GM21619 (cell line): ENCODE results near the gene PCDHB11.
"Not testable (repeated sequence)": the region's sequence is repeated elsewhere in the genome, so short reads cannot be mapped to it uniquely, and the experiment has no call there.

ENCODE experiments used
- ATAC-seq: cut with Tn5 transposase; IDR thresholded peaks from one replicate; pipeline ENCODE4 v1.9.1; 2021; ENCODE audit not compliant: unreplicated experiment

PCDHB11 gene

DNA sequence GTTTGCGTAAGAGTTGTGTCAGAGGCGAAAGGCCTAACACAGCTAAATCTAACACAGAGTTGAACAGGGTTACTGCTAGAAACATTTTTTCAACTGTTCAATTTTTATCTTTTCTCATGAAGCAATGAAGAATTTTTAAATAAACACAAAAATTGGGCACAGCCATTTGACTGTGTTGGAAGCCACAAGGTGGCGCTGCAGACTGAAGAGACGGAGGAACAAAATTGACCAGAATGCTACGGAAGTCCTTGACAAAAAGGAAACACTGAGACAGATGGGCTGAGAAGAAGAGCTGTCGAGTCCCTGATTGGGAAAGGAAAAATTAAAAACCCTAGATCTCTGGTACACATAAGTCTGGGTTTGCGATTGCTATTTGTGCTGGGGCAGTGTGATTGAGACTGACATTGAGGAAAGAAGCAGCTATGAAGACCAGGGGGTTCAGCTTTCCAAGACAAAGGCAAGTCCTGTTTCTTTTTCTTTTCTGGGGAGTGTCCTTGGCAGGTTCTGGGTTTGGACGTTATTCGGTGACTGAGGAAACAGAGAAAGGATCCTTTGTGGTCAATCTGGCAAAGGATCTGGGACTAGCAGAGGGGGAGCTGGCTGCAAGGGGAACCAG lies 12.4 kb upstream of the PCDHB11 start, which contains the start of gene PCDHB9:
TSS of gene PCDHB9 (plus strand) at position 265 of the 616 bp plus-strand sequence. CDS start at position 423, 158 bp downstream.
- ATAC-seq: no peak

DNA sequence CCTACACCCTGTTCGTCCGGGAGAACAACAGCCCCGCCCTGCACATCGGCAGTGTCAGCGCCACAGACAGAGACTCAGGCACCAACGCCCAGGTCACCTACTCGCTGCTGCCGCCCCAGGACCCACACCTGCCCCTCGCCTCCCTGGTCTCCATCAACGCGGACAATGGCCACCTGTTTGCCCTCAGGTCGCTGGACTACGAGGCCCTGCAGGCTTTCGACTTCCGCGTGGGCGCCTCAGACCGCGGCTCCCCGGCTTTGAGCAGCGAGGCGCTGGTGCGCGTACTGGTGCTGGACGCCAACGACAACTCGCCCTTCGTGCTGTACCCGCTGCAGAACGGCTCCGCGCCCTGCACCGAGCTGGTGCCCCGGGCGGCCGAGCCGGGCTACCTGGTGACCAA lies 10.7 kb upstream of the PCDHB11 start:
- not testable (repeated sequence) for ATAC-seq

GRCh38 chr5:141189131-141189530 lies 10.3 kb upstream of the PCDHB11 start:
- not testable (repeated sequence) for ATAC-seq

DNA sequence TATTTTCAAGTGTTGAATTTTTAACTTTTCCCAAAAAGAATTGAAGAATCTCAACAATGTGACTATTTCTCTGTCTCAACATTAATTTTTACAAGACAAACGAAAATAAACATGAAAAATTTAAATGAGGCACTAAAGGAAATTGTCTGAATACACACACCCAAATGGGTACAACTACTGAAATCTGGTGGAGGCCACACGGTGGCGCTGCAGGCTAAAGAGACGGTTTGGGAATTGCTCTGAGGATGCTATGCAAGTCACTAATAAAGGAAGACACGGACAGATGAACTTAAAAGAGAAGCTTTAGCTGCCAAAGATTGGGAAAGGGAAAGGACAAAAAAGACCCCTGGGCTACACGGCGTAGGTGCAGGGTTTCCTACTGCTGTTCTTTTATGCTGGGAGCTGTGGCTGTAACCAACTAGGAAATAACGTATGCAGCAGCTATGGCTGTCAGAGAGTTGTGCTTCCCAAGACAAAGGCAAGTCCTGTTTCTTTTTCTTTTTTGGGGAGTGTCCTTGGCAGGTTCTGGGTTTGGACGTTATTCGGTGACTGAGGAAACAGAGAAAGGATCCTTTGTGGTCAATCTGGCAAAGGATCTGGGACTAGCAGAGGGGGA lies 7.2 kb upstream of the PCDHB11 start, which contains the start of gene PCDHB10:
TSS of gene PCDHB10 (plus strand) at position 244 of the 616 bp plus-strand sequence. CDS start at position 444, 200 bp downstream.
- ATAC-seq: no peak

GRCh38 chr5:141194332-141194731 lies 5.1 kb upstream of the PCDHB11 start:
- not testable (repeated sequence) for ATAC-seq

DNA sequence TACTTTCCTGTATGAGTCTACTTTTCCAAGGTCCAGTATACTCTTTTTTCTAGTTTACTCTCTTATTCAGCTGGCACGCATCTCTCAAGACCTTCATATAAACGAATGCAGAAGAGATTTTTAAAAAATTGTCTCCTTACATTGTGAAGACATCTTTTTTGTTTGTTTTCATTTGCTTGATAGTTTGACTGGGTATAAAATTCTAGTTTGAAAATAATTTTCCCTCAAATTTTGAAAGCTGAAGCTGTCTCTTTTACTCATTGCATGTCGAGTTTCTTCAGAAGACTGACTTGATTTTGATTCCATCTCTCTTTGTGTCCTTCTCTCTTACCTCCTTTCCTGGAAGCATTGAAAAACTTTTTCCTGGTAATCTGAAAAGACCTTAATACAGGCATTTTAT lies 3.1 kb upstream of the PCDHB11 start:
- ATAC-seq: no peak

DNA sequence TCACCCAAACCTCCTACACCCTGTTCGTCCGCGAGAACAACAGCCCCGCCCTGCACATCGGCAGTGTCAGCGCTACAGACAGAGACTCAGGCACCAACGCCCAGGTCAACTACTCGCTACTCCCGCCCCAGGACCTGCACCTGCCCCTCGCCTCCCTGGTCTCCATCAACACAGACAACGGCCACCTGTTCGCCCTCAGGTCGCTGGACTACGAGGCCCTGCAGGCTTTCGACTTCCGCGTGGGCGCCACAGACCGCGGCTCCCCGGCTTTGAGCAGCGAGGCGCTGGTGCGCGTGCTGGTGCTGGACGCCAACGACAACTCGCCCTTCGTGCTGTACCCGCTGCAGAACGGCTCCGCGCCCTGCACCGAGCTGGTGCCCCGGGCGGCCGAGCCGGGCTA lies 1.7 kb downstream of the PCDHB11 start:
- not testable (repeated sequence) for ATAC-seq

DNA sequence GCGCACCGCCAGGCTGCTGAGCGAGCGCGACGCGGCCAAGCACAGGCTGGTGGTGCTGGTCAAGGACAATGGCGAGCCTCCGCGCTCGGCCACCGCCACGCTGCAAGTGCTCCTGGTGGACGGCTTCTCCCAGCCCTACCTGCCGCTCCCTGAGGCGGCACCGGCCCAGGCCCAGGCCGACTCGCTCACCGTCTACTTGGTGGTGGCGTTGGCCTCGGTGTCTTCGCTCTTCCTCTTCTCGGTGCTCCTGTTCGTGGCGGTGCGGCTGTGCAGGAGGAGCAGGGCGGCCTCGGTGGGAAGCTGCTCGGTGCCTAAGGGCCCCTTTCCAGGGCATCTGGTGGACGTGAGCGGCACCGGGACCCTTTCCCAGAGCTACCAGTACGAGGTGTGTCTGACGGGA lies 2.2 kb downstream of the PCDHB11 start:
- ATAC-seq: not testable (repeated sequence)

DNA sequence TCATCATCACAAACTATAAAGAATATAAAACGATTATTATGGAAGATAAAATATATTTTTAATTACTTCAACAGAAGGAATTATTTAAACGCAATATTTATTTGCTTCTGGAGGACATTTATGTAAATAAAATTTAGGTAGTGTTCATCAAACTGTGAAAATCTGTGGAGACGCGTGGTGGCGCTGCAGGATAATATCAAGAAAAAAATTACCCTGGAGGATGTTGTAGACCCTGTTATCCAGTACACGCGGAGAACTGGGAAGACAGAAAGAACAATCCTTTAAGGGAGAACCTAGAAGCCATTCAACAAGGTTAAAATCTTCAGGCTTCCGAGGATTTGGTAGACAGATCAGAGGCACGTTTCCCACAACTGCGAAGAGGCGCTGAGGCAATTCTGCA lies 9.1 kb downstream of the PCDHB11 start, which contains the start of gene PCDHB12:
TSS of gene PCDHB12 (plus strand) at position 242 of the 400 bp plus-strand sequence. CDS start 189 bp downstream, outside the sequence.
- no peak for ATAC-seq

- not testable (repeated sequence) for ATAC-seq
These were observed 10.9 kb downstream of the PCDHB11 start for GRCh38 chr5:141210281-141210680.

DNA sequence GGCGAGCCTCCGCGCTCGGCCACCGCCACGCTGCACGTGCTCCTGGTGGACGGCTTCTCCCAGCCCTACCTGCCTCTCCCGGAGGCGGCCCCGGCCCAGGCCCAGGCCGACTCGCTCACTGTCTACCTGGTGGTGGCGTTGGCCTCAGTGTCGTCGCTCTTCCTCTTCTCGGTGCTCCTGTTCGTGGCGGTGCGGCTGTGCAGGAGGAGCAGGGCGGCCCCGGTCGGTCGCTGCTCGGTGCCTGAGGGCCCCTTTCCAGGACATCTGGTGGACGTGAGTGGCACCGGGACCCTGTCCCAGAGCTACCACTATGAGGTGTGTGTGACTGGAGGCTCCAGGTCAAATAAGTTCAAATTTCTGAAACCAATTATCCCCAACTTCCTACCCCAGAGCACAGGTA lies 11.4 kb downstream of the PCDHB11 start:
- not testable (repeated sequence) for ATAC-seq

DNA sequence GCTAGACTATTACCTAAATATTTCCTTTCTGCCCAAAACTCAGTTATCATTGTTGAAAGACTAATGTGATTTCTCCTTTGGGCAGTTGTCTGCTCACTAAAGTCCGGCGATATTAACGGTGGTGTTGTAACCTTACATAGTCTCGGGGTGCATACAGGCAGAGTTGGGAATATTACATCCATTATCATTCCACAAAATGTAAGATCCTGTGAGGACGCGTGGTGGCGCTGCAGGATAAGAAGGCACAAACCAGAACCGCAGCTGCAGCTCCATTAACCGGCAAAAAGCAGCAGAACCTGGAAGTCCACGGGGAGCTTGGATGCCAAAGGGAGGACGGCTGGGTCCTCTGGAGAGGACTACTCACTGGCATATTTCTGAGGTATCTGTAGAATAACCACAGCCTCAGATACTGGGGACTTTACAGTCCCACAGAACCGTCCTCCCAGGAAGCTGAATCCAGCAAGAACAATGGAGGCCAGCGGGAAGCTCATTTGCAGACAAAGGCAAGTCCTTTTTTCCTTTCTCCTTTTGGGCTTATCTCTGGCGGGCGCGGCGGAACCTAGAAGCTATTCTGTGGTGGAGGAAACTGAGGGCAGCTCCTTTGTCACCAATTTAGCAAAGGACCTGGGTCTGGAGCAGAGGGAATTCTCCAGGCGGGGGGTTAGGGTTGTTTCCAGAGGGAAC lies 14.4 kb downstream of the PCDHB11 start, which contains the start of gene PCDHB13:
TSS of gene PCDHB13 (plus strand) at position 264 of the 684 bp plus-strand sequence. CDS start at position 469, 205 bp downstream.
- ATAC-seq: not testable (repeated sequence)

- not testable (repeated sequence) for ATAC-seq
These were observed 15.2 kb downstream of the PCDHB11 start for GRCh38 chr5:141214583-141214982.

- not testable (repeated sequence) for ATAC-seq
These were observed 16.1 kb downstream of the PCDHB11 start for GRCh38 chr5:141215504-141215903.

DNA sequence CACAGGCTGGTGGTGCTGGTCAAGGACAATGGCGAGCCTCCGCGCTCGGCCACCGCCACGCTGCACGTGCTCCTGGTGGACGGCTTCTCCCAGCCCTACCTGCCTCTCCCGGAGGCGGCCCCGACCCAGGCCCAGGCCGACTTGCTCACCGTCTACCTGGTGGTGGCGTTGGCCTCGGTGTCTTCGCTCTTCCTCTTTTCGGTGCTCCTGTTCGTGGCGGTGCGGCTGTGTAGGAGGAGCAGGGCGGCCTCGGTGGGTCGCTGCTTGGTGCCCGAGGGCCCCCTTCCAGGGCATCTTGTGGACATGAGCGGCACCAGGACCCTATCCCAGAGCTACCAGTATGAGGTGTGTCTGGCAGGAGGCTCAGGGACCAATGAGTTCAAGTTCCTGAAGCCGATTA lies 16.6 kb downstream of the PCDHB11 start:
- ATAC-seq: not testable (repeated sequence)

DNA sequence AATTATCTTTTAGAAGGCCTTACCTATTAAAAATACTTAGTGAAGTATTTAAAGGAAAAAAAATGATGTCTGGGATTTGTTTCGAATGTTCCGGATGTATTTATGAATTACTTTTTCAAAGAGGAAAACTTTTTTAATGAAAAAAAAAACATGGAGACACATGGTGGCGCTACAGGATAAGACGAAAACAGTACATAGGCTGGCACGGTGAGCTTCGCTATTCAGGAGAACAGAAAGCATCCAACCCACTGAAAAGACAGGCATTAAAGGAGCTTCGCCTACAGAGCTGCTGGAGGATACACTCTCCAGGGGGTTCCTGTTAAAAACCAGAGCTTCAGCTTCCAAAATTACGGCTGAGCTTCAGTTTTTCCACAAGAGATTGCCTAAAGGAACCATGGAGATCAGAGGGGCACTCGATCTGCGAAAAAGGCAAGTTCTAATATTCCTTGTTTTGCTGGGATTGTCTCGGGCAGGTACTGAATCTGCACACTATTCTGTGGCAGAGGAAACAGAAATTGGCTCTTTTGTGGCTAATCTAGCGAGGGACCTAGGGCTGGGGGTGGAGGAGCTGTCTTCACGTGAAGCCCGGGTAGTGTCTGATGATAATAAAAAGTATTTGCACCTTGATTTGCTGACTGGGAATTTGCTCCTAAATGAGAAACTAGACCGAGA lies 23.8 kb downstream of the PCDHB11 start, which contains the start of gene PCDHB14:
TSS of gene PCDHB14 (plus strand) at position 232 of the 672 bp plus-strand sequence. CDS start at position 395, 163 bp downstream.
- ATAC-seq: no peak

DNA sequence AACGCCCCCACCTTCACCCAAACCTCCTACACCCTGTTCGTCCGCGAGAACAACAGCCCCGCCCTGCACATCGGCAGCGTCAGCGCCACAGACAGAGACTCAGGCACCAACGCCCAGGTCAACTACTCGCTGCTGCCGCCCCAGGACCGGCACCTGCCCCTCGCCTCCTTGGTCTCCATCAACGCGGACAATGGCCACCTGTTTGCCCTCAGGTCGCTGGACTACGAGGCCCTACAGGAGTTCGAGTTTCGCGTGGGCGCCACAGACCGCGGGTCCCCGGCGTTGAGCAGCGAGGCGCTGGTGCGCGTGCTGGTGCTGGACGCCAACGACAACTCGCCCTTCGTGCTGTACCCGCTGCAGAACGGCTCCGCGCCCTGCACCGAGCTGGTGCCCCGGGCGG lies 25.4 kb downstream of the PCDHB11 start:
- ATAC-seq: not testable (repeated sequence)

DNA sequence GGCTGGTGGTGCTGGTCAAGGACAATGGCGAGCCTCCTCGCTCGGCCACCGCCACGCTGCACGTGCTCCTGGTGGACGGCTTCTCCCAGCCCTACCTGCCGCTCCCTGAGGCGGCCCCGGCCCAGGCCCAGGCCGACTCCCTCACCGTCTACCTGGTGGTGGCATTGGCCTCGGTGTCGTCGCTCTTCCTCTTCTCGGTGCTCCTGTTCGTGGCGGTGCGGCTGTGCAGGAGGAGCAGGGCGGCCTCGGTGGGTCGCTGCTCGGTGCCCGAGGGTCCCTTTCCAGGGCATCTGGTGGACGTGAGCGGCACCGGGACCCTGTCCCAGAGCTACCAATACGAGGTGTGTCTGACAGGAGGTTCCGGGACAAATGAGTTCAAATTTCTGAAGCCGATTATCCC lies 26.0 kb downstream of the PCDHB11 start:
- not testable (repeated sequence) for ATAC-seq

DNA sequence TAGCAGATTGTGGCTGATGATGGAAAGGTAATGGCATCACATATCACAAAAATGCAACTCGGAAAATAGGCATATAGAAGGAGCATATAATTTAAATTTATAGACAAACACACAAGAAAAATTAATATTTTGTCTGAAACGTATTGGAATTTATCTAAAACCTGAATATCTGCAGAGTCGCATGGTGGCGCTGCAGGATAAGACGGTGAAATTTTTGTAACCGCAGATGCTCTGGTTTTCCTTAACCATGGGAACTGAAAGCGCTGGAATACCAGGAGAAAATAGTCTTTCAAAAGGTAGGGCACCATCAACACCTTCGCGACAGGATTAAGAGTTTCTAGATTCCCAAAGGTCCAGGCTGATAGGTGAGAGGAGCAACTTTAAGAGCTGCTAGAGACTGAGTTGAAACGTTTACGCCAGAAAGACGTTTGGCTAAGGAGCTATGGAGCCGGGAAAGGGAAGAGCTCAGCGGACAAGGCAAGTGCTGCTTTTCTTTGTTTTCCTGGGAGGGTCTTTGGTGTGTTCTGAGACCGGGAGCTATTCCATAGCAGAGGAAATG lies 34.8 kb downstream of the PCDHB11 start:
- no peak for ATAC-seq

GRCh38 chr5:141235922-141236321 lies 36.5 kb downstream of the PCDHB11 start:
- ATAC-seq: not testable (repeated sequence)
